DMS114 treated with DMSO at 0.1 percent for 48 hours (cell line): ENCODE results near the gene C16orf86.
"Not testable (repeated sequence)": the region's sequence is repeated elsewhere in the genome, so short reads cannot be mapped to it uniquely, and the experiment has no call there.

ENCODE experiments used
- DNase-seq: peaks from one replicate; lab custom pipeline; 2025; ENCODE audit not compliant: unreplicated experiment; lab: John Stamatoyannopoulos, UW

The C16orf86 gene

DNA sequence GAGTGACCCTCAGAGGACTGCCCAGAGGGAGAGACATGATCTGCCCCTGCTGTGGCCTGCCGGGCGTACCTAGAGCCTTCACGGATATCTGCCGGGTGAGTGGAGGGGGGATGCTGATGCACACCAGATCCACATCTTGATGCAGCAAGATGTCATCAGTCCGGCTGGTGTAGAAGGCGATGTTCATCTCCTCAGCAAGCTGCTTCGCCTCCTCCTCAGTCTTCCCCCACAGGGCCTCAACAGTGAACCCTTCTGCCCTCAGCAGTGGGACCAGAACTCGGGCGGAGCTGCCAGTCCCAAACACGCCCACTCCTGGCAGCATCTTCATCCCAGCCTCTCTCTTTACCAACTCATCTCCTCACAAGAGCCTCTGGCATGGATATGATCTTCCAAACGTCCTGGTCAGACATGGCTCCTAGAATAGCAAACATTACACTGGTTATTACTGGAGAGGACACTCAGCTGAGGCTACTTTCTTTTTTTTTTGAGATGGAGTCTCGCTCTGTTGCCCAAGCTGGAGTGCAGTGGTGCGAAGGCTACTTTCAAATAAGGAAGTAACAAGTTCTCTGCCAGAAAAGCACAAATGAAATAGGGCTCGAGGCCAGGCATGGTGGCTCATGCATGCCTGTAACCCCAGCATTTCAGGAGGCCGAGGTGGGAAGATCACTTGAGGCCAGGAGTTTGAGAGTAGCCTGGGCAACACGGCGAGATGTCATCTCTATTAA is 18.9 kb downstream of the C16orf86 start:
- DNase-seq: no peak

DNA sequence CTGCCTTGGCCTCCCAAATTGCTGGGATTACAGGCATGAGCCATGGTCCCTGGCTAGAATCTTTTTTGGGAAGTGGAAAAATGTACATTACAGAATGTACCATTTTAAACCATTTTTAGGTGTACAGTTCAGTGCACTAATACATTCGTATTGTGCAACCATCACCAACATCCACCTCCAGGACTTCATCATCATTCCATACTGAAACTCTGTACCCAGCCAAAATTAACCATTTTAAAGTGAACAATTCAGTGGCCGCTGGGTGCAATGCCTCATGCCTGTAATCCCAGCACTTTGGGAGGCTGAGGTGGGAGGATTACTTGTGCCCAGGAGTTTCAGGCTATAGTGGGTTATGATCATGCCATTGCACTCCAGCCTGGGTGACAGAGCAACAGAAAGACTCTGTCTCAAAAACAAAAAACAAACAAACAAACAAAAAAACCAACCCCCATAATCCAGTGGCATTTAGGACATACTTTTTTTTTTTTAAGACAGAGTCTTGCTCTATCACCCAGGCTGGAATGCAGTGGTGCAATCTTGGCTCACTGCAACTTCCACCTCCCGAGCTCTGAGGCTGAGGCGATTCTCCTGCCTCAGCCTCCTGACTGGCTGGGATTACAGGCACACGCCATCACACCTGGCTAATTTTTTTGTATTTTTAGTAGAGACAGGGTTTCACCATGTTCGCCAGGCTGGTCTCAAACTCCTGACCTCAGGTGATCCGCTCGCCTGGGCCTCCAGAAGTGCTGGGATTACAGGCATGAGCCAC is 27.1 kb downstream of the C16orf86 start:
- not testable (repeated sequence) for DNase-seq

DNA sequence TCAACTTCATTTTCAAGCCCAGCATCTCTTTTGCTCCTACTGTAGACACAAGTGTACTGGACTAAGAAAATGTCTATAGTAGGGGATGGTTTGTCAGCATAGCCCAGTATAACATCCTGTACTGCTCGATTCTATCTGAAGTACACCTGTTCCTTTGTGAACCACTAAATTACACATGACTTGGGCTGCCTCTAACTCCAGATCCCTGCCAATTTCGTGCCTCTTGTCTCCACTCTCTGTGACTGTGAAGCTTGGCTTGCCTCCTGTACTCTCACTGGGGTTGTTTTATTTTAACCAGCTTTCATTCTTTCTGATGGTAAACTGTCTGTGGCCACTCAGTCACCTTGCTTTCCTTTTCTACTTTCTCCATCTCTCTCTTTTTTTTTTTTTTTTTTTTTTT is 28.0 kb downstream of the C16orf86 start:
- no peak for DNase-seq

DNA sequence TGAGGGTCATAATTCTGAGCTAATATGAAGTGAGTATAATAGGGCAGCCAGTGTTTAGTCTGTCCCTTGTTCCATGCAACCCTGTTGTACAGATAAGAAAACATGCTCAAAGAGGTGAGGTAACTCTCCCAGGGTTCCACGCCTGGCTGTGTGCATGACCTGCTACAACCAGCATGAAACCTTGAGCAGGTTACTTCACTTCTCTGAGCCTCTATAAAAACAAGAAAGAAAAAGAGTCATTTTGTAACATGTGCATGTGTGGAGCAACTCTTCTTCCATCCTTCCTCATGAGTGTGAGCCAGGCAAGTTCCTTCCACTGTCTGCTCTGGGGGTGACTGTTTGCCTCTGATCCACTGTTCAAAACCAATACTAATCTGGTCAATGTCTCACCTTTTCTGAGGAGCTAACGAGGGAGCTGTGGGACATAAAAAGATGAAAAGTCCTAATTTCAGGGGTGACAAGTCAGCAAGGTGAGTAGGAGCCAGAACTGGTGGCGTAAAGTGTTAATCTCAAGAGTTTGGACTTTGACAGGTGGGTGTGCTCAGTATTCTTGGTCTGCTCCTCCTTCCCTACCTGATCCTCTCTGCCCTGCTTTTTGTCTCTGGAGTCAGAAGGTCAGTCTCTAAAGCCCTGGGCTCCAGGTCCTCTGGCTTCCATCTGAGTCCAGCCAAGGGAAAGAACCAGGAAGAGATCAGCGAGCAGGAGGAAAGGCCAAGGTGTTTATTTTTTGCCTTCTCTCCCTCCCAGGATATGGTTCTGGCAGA is 31.0 kb downstream of the C16orf86 start:
- no peak for DNase-seq

DNA sequence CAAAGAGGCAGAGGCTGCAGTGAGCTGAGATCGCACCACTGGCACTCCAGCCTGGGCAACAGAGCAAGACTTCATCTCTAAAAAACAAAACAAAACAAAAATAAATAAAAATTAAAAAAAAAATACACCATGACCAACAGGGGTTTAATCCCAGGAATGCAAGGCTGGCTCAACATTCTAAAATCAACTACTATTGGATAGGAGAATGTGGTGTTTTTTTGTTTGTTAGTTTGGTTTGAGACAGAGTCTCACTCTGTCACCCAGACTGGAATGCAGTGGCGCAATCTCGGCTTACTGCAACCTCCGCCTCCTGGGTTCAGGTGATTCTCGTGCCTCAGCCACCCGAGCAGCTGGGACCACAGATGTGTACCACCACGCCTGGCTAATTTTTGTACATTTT is 32.7 kb downstream of the C16orf86 start:
- no peak for DNase-seq

DNA sequence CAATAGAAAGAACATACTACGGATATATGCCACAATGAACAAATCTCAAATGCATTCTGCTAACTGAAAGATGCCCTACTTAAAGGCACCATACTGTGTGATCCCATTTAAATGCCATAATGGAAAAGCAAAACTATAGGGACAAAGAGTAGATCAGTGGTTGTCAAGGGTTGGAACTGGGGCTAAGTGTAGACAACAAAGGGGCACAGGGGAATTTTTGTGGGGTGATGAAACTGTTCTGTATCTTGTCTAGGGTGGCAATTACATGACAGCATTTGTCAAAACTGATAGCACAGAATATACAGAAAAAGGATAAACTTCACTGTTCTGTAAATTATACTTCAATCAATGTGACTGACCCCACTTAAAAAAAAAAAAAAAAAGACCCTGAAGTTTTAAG is 34.8 kb downstream of the C16orf86 start:
- no peak for DNase-seq

DNA sequence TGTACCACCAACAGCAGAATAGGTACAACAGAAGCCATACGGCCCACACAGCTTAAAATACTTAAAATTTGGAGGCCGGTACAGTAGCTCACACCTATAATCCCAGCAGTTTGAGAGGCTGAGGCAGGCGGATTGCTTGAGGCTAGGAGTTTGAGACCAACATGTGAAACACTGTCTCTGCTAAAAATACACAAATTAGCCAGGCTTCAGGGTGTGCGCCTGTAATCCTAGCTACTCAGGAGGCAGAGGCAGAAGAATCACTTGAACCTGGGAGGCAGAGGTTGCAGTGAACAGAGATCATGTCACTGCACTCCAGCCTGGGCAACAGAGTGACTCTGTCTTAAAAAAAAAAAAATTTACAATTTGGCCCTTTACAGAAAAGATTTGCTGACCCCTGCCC is 35.5 kb downstream of the C16orf86 start:
- no peak for DNase-seq

DNA sequence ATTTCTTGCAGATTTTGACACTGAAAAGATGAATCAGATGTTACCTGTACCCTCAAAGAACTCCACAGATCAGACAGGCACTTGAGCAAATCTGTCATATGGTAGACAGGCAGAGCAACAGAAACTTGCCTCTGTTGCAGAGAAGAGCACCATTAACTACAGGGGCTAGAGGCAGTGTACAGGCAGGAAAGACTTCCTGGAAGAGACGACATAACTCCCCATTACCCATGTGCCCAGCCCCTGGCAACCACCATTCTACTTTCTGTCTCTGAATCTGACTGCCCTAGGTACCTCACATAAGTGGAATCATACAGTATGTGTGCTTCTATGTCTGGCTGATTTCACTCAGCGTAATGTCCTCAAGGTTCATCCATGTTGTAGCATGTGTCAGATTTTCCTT is 37.0 kb downstream of the C16orf86 start:
- DNase-seq: no peak

DNA sequence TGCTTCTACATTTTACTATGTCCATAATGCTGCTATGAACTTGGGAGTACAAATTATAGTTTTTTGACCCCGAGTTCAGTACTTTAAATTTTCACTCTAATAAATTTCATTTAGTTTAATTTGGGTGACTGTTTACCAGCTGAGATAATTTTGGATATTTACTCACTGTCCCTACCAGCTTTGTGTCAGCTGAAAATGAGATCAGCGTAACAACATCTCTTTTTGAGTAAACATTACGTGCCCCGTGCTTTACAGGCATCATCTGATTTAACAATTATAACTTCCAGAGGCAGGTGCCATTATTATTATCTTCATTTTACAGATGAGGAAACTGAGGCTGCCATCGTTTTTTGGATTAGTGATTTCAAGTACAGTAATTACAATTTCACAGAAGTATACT is 37.5 kb downstream of the C16orf86 start:
- DNase-seq: no peak

DNA sequence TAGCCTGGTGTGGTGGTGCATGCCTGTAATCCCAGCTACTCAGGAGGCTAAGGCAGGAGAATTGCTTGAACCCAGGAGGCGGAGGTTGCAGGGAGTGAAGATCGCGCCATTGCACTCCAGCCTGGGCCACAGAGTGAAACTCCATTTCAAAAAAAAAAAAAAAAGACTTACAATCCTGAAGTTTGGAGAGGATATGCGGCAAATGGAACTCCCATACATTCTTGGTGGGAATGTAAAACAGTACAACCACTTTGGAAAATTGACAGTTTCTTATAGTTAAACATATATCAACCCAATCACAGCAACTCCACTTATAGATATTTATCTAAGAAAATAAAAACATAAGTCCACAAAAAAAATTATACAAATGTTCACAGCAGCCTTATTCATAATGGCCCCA is 40.6 kb downstream of the C16orf86 start:
- DNase-seq: no peak

DNA sequence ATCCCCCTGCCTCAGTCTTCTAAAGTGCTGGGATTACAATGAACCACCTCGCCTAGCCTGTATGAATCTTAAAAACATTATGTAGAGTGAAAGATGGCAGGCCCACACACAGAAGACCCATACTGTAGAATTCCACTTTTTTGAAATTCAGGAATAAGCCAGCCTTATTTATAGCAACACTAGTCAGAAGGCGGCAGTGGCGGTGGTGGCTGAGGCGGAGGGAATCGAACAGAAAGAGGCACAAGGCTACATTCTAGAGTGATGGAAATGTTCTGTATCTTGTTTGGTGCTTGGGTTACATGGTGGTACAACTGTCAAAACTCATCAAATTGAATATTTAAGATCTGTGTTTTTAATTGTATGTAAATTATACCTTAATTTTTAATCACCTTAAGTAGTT is 41.2 kb downstream of the C16orf86 start:
- no peak for DNase-seq

DNA sequence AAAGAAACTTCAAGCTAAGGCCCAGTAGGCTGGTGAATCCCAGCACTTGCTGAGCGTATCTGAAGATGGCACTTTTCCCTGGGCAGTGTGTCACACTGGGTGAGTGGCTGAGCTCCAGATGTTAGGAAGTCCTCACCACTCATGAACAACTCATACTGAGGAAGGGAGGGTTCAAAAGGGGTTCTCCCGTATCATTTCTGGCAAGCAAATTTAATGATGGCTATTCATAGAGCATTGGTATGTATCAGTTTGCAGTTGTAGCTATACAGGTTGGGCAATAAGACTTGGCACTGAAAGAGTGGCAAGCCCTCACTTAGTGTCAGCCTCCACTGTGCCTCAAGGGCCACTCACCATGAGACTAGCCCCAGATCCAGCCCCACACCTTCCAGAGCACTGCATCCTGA is 41.8 kb downstream of the C16orf86 start:
- DNase-seq: no peak

DNA sequence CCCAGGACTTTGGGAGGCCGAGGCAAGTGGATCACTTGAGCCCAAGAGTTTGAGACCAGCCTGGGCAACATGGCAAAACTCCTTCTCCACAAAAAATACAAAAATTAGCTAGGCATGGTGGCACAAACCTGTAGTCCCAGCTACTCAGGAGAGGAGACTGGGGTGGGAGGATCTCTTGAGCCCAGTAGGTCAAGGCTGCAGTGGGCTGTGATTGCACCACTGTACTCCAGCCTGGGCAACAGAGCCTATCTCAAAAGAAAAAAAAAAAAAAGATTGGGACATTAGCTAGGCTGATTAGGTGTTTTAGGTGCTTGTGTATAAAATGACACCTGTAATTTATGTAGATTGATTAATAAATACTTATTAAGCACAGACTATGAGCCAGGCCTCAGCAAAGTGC is 42.4 kb downstream of the C16orf86 start:
- DNase-seq: no peak

DNA sequence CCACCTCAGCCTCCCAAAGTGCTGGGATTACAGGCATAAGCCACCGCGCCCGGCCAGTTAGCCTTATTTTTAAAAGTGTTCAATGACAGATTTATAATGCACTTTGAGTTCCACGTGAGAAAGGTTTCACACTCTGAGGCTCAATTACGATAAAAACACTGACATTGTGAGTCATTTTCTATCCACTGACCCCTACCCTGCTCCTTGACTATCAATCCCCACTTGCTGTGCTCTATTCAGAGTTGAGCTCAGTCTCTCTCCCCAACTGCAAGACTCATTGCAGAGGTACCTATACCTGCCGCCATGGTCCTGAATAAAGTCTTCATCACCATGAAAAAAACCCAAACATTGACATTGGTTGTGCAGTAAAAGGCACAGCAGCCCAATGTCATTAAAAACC is 44.0 kb downstream of the C16orf86 start:
- DNase-seq: no peak

DNA sequence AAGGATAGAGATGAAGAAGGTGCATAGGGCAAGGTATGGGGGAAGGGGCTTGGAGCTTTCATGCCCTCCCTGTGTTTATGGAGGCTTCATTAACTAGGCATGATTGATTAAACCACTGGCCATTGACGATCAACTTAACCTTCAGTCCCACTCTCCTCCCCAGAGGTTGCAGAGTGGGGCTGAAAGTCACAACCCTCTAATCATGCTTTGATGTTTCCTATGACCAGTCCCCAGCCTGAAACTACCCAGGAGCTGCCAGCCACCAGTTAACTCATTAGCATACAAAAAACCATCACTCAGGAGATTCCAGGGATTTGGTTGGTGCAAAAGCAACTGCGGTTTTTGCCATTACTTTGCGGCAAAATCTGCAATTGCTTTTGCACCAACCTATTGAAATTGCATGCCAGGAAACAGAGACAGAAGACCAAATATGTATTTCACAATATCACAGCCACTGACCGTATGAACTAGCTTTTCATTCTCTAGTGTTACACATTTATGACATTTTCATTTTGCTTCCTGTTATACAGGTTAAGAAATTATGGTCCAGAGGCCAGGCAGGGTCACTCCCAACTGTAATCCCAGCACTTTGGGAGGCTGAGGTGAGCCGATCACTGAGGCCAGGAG is 47.1 kb downstream of the C16orf86 start:
- no peak for DNase-seq

DNA sequence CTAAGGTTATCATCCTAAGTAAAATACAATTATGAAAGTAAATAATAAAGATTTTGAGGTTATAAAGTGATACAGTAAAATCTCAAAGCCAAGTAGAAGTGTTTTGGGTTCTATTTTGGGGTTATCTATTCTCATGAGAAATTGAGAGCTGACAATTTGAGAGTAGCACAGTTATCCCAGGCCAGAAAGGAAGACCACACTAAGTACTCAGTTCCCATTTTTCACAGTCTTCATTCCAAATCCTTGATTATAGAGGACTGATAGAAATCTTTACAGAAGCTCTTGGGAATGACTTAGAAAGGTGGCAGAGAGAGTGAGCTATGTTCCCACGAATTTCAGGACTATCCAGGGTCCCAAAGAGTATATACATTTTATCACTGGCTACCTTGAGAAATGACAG is 47.9 kb downstream of the C16orf86 start:
- DNase-seq: no peak

DNA sequence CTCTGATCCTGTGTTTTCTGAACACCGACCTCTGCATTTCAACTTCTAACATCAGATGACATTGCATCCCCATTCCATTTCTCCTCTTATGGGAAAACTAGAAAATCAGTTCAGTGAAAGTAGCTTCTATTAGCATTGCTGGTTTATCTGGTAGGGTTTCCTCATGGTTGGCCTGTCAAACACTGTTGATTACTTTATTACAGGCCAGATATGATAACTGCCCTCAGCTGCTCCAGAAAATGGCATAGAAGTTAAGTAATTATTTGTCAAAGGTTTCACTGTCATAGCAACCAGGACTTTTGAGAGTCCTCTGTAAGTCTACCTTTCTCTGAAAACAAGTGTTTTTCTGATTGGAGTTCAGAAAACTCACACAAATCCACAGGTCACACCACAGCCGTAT is 49.5 kb downstream of the C16orf86 start:
- DNase-seq: no peak
